ENCODE measurements around the gene TMEM19. TPM values are rescaled to one million over a fixed set of nuclear protein-coding genes. Genes with fewer than 3 reads are reported as not detected.

TMEM19 gene
- total RNA-seq, 1 donor from 2014 or later: 27.0 TPM

- Mint-ChIP-seq H3K9me3 (no peaks in the 10 kb centered on the region), H3K4me1 (no peaks in the 10 kb centered on the region), H3K36me3 (ENCODE audit: low read depth) (no peaks in the 10 kb centered on the region), H3K27ac (ENCODE audit: unreplicated experiment) (no peak overlapping the region), H3K27me3 (ENCODE audit: low read depth) (peaks cover 22% of the 10 kb centered on the region), H3K4me3 (no peak overlapping the region)
- TF ChIP-seq, protein P1, sequence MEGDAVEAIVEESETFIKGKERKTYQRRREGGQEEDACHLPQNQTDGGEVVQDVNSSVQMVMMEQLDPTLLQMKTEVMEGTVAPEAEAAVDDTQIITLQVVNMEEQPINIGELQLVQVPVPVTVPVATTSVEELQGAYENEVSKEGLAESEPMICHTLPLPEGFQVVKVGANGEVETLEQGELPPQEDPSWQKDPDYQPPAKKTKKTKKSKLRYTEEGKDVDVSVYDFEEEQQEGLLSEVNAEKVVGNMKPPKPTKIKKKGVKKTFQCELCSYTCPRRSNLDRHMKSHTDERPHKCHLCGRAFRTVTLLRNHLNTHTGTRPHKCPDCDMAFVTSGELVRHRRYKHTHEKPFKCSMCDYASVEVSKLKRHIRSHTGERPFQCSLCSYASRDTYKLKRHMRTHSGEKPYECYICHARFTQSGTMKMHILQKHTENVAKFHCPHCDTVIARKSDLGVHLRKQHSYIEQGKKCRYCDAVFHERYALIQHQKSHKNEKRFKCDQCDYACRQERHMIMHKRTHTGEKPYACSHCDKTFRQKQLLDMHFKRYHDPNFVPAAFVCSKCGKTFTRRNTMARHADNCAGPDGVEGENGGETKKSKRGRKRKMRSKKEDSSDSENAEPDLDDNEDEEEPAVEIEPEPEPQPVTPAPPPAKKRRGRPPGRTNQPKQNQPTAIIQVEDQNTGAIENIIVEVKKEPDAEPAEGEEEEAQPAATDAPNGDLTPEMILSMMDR (conservative IDR thresholded peaks at IDR 0.05): no peak
- no peak for DNase-seq (ENCODE audit: low read depth, low spot score)
Observed at GRCh38 chr12:71744522-71745300, 58.8 kb downstream of the TMEM19 start.

DNA sequence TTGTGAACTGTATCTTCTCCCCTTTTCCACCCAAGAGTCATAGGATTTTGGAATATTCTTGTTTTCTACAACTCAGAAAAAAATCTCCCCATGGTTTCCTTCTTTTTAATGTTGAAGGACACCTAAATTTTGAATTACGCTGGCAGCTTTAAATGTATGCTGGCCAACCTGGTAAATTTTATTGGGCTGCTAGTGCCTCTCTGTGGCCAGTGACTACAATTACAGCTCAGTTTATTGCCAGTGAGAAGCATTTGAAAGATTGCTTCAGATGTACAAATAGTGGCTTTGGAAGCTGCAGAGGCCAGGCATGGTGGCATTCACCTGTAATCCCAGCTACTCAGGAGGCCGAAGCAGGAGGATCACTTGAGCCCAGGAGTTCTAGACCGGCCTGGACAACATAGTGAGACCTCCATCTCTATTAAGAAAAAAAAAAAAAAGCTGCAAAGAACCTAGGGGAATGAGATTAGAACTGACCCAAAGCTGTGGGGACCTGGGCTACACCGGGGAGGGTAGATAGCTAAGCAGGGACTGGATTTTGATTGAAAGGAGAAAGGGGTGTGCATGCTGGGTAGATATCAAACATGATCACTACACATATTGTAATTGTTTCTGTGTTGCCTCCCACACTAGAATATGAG, 61.2 kb downstream of the TMEM19 start:
- Mint-ChIP-seq H3K36me3 (ENCODE audit: low read depth) (no peaks in the 10 kb centered on the region), H3K27ac (ENCODE audit: unreplicated experiment) (no peak overlapping the region), H3K4me1 (no peaks in the 10 kb centered on the region), H3K9me3 (no peaks in the 10 kb centered on the region), H3K27me3 (ENCODE audit: low read depth) (peaks cover 44% of the 10 kb centered on the region), H3K4me3 (no peak overlapping the region)
- DNase-seq (ENCODE audit: low read depth, low spot score): peak; percentile 26
- TF ChIP-seq, protein P1 (conservative IDR thresholded peaks at IDR 0.05): peak; percentile 79

DNA sequence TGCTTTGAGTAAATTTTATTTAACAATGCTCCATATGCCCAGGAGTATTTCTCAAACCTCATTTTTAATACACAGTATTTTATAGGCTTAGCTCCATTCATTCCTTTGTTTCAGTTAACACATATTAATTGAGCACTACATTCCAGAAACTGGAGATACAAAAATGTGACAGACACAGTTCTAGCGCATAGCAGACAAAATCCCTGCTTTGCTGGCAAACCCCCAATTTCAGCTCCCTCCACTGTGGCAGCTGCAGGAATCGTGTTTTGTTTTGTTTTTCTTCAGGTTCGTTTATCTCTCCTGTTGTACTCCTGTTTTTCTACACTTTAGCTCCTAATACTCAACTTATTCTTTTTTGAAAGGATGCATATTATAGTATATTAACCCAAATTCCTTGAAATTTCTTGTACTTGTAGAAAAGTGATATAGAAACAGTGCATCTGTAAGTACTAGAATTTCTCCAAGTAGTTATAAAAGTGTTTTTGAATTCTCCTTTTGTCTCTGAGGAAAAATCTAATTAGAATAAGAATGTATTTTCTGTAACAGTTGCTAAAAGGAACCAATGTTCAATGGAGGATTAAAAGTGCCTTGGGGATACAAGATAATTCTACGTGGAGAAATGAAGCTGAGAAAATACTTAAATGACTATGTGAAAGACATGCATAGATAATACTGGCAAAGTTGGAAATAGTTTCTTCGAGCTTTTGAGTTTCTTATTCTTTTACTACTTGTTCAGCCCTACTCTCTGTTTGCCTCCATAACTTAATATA, 62.4 kb downstream of the TMEM19 start:
- H3K9me3 Mint-ChIP-seq: no peaks in the 10 kb centered on the region
- H3K4me1 Mint-ChIP-seq: no peaks in the 10 kb centered on the region
- H3K27me3 Mint-ChIP-seq (ENCODE audit: low read depth): peaks cover 49% of the 10 kb centered on the region
- H3K4me3 Mint-ChIP-seq: no peak overlapping the region
- H3K36me3 Mint-ChIP-seq (ENCODE audit: low read depth): no peaks in the 10 kb centered on the region
- no peak for DNase-seq (ENCODE audit: low read depth, low spot score)
- TF ChIP-seq, protein P1 (conservative IDR thresholded peaks at IDR 0.05): no peak
- H3K27ac Mint-ChIP-seq (ENCODE audit: unreplicated experiment): no peak overlapping the region

DNA sequence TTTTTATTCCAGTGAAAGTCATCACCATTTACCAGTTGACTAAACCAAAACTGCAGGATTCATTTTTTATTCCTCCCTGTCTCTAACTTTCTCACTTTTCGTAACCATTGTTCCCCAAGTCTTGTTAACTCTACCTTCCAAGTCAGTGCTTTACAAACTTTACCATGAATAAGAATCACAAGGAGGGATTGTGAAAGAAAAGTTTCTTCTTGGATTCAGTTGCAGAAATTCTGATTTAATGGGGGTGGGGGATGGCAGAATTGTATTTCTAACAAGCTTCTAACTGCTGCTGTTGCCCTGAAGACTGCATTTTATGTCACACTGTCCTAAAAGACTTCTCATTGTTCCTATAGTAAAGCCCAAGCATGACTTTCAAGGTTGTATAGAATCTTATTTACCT, 63.8 kb downstream of the TMEM19 start:
- H3K27me3 Mint-ChIP-seq (ENCODE audit: low read depth): peaks cover 53% of the 10 kb centered on the region
- H3K27ac Mint-ChIP-seq (ENCODE audit: unreplicated experiment): no peak overlapping the region
- H3K4me1 Mint-ChIP-seq: peaks cover 8% of the 10 kb centered on the region
- TF ChIP-seq, protein P1 (conservative IDR thresholded peaks at IDR 0.05): no peak
- no peak overlapping the region for H3K4me3 Mint-ChIP-seq
- no peaks in the 10 kb centered on the region for H3K9me3 Mint-ChIP-seq
- no peak for DNase-seq (ENCODE audit: low read depth, low spot score)
- no peaks in the 10 kb centered on the region for H3K36me3 Mint-ChIP-seq (ENCODE audit: low read depth)

GRCh38 chr12:71752891-71753290, 67.0 kb downstream of the TMEM19 start:
- Mint-ChIP-seq H3K4me1 (peaks cover 22% of the 10 kb centered on the region), H3K27ac (ENCODE audit: unreplicated experiment) (no peak overlapping the region), H3K4me3 (peak overlapping the region; percentile 31), H3K36me3 (ENCODE audit: low read depth) (no peaks in the 10 kb centered on the region), H3K9me3 (no peaks in the 10 kb centered on the region), H3K27me3 (ENCODE audit: low read depth) (peaks cover 47% of the 10 kb centered on the region)
- no peak for DNase-seq (ENCODE audit: low read depth, low spot score)
- TF ChIP-seq, protein P1 (conservative IDR thresholded peaks at IDR 0.05): no peak

Other genes with a start within 250 kb of the TMEM19 start
- gene LGR5, start 246.3 kb upstream of the TMEM19 start, total RNA-seq: 8.0 and 10.3 TPM in 2 replicates
- 40.5 and 42.3 TPM in 2 replicates for gene ZFC3H1, start 22.2 kb upstream of the TMEM19 start, total RNA-seq
- 9.1 and 10.4 TPM in 2 replicates for gene THAP2, start 21.8 kb upstream of the TMEM19 start, total RNA-seq
- 59.1 and 63.7 TPM in 2 replicates for gene RAB21, start 68.8 kb downstream of the TMEM19 start, total RNA-seq
- gene TBC1D15, start 153.7 kb downstream of the TMEM19 start, total RNA-seq: 21.9 and 23.4 TPM in 2 replicates